Esophagus mucosa (tissue), 1 donor: Measurements from ENCODE around the gene SYNGR2. TPM values are rescaled to one million over a fixed set of nuclear protein-coding genes. Genes with fewer than 3 reads are reported as not detected.
"Not testable (repeated sequence)": the region's sequence is repeated elsewhere in the genome, so short reads cannot be mapped to it uniquely, and the experiment has no call there.

Experiments used
- ATAC-seq: fragments of 200-7000 bp; cut with Tn5 transposase; one replicate; pipeline ENCODE4 v1.9.1; 2020
- total RNA-seq: library from RNA; stranded (reverse); gene quantifications from one replicate; pipeline ENCODE4 v1.2.4, GENCODE V29; 2023
- donor health status: DM: yes; HTN: yes; CAD: no.

Gene SYNGR2
- total RNA-seq, 1 donor from 2014 or later: 73.0 TPM

DNA sequence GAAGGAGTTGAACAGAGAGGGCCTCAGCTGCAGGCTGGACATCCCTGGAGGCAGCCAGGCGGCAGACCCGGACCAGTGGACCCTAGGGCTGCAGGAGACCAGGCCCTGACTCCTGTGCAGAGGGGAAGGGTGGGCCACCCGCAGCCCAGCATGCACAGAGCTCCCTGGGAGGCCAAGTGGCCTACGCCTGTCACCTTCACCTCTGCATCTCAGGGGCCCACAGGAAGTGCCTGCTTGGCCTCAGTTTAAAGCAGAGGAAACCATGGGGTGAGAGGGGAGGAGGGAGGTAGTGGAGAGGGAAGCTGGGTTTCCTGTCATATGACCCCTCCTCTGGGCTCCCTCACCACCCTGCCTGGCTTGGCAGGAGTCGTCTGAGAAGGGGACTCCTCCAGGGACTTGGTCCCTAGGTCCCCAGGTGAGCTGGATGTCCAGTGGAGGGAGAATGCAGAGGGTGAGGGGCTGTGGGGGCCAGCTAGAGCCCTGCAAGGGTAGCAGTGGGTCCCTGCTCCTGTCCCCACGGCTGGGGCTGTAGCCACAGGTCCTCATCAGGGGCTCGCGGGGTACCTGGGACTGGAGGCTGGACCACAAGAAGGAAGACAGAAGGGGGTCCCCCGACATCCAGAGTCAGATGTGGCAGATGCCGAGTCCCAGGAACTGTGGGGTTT lies 37.8 kb upstream of the SYNGR2 start, which contains the start of gene TMC8:
Gene TMC8 (plus strand): TSS at position 335 of the 665 bp plus-strand sequence. CDS start 818 bp downstream, outside the sequence.
- peak; percentile 0 for ATAC-seq

- ATAC-seq: no peak
Observed at GRCh38 chr17:78131172-78132083, 37.0 kb upstream of the SYNGR2 start.

GRCh38 chr17:78132084-78132676 lies 36.2 kb upstream of the SYNGR2 start:
- ATAC-seq: peak; percentile 40

- ATAC-seq: no peak
Observed at GRCh38 chr17:78132767-78133178, 35.6 kb upstream of the SYNGR2 start.

DNA sequence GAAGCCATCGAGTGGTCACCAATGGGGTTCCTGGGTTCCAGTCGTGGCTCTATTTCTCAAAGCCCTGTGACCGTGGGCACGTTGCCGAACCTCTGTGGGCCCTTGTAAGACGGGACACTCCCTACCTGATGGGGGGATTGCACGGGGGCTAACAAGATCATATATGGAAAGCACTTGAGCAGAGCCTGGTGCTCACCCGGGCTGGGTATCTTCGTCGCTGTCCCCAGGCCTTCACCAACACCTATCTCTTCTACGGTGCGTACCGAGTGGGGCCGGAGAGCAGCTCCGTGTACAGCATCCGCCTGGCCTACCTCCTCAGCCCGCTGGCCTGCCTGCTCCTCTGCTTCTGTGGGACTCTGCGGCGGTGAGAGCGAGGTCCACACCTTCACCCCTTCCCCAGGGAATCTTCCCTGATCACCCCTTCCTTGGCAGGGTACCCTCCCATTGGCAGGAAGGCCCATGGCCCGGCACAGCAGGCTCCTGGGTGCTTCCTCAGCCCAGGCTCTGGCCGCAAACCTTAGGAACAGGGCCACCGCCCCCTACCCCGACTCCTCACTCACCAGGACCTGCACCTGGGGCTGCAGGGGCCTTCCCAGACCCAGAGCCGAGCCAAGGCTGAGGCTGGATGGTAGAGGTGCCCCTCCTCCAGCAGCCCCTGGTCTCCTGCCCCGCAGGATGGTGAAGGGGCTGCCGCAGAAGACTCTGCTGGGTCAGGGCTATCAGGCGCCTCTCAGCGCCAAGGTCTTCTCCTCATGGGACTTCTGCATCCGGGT lies 35.0 kb upstream of the SYNGR2 start:
- no peak for ATAC-seq

GRCh38 chr17:78133971-78134898 lies 34.1 kb upstream of the SYNGR2 start:
- no peak for ATAC-seq

DNA sequence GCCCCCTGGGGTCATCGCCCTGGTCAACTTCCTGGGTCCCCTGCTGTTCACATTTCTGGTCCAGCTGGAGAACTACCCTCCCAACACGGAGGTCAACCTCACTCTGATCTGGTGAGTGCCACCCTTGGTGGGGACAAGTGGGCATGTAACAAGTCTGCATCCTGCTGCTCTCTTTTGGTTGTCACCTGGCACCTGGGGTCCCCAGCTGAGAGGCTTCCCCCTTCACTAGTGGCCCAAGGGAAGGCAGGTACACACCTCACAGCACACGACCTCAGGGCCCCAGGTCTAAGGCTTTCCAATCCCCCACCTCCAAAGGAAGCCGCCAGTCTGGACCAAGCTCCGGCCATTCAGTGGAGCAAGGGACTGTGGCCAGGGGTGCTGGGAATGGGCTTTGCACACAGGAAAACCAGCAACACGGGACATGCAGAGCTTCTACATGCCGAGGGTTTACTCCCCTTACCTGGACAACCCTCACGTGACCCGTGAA lies 33.4 kb upstream of the SYNGR2 start:
- ATAC-seq: no peak

GRCh38 chr17:78135858-78136500 lies 32.4 kb upstream of the SYNGR2 start:
- no peak for ATAC-seq

- ATAC-seq: peak; percentile 12
Observed at GRCh38 chr17:78137392-78138203, 30.8 kb upstream of the SYNGR2 start.

- ATAC-seq: no peak
Observed at GRCh38 chr17:78138204-78139060, 29.9 kb upstream of the SYNGR2 start.

GRCh38 chr17:78139861-78140168 lies 28.6 kb upstream of the SYNGR2 start:
- not testable (repeated sequence) for ATAC-seq

- peak; percentile 91 for ATAC-seq
Observed at GRCh38 chr17:78140169-78141051, 28.0 kb upstream of the SYNGR2 start.

- no peak for ATAC-seq
Observed at GRCh38 chr17:78141437-78142118, 26.8 kb upstream of the SYNGR2 start.

DNA sequence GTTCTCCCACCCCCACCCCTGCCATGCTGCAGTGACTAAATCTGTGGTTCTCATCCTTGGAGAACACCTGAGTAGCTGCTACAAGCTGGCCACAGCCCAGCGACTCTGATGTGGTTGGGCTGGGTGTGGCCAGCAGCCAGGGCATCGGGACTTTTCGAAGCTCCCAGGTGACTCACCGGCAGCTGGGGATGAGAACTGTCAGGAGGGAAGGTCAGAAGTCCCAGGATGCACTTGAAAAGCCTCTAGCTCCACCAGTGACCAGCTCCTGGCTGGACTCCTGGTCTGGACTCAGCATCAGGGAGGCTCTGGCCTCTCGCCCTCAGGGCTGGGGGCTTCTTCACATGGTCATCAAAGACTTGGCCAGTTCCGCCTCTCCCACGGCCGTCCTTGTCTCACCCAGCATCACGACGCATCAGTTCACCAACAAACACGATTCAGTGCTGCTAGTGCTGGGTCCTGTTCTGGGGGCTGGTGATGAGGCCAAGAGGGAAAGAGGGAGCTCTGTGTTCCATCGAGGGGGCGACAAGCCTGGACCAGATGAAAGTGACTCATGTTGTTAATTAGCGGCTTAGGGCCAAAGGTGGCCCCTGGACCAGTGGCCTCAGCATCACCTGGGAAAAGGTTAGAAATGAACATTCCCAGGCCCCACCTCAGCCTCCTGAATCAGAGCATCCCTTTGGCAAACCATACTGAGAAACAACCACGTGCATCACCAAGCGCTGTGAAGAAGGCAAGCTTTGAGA lies 26.1 kb upstream of the SYNGR2 start:
- peak; percentile 50 for ATAC-seq

GRCh38 chr17:78143214-78144146 lies 24.9 kb upstream of the SYNGR2 start:
- no peak for ATAC-seq
